ENCODE data around the gene SBSN. TPM values are rescaled to one million over a fixed set of nuclear protein-coding genes. Genes with fewer than 3 reads are reported as not detected.

Gene SBSN
- total RNA-seq = 0.40 TPM in 1 of 2 replicates, not detected in the other
- polyA plus RNA-seq = 0.19 and 0.66 TPM in 2 replicates

GRCh38 chr19:35528218-35529038, at the start of gene SBSN:
Gene SBSN (minus strand): TSS chr19:35528311. CDS start chr19:35528281, 30 bp downstream.
- no peak within 1 kb of the TSS for H3K4me2 ChIP-seq
- no peak for DNase-seq (ENCODE audit: low spot score)
- no peak within 1 kb of the TSS for H3K4me3 ChIP-seq
- H3K4me1 ChIP-seq (ENCODE audit: insufficient read depth) = no peaks in the 10 kb centered on the region
- no peak within 1 kb of the TSS for H2AFZ ChIP-seq
- WGBS (ENCODE audit: low lambda C conversion rate, missing lambda C conversion rate) = 84% methylated on average over 11 of the region's 11 CpGs
- no peaks in the 10 kb centered on the region for H3K79me2 ChIP-seq
- TF ChIP-seq CTCF (IDR thresholded peaks at IDR 0.05; ENCODE audit: poor library complexity) (no peak), EZH2 (IDR thresholded peaks at IDR 0.05; ENCODE audit: borderline replicate concordance) (no peak)
- peaks cover 7% of the 10 kb centered on the region for H3K27me3 ChIP-seq
- no peak within 1 kb of the TSS for H3K27ac ChIP-seq
- H3K9me2 ChIP-seq (replicated peaks; ENCODE audit: insufficient read depth) = no peaks in the 10 kb centered on the region
- H4K20me1 ChIP-seq (ENCODE audit: insufficient read depth, poor library complexity, severe bottlenecking) = no peaks in the 10 kb centered on the region
- H3K9me3 ChIP-seq (ENCODE audit: low read depth) = no peaks in the 10 kb centered on the region
- H3K36me3 ChIP-seq (replicated peaks; ENCODE audit: insufficient read depth, low read depth) = no peaks in the 10 kb centered on the region

GRCh38 chr19:35571406-35571965, 43.4 kb upstream of the SBSN start:
- no peak for TF ChIP-seq CTCF (IDR thresholded peaks at IDR 0.05; ENCODE audit: poor library complexity)
- WGBS (ENCODE audit: low lambda C conversion rate, missing lambda C conversion rate) = 83% methylated on average over 1 of the region's 1 CpG

GRCh38 chr19:35569281-35569781, 41.2 kb upstream of the SBSN start:
- H3K27ac ChIP-seq = no peak overlapping the region
- TF ChIP-seq CTCF (IDR thresholded peaks at IDR 0.05; ENCODE audit: poor library complexity) (no peak), EZH2phosphoT487 (IDR thresholded peaks at IDR 0.05; ENCODE audit: low read depth, severe bottlenecking, unreplicated experiment) (no peak), EZH2 (IDR thresholded peaks at IDR 0.05; ENCODE audit: borderline replicate concordance) (no peak)
- no peaks in the 10 kb centered on the region for H3K79me2 ChIP-seq
- H3K9me2 ChIP-seq (replicated peaks; ENCODE audit: insufficient read depth) = no peaks in the 10 kb centered on the region
- no peak overlapping the region for H3K4me2 ChIP-seq
- no peak overlapping the region for H3K4me3 ChIP-seq
- no peak overlapping the region for H2AFZ ChIP-seq
- no peaks in the 10 kb centered on the region for H3K9me3 ChIP-seq (ENCODE audit: low read depth)
- 65% methylated on average over 5 of the region's 5 CpGs for WGBS (ENCODE audit: low lambda C conversion rate, missing lambda C conversion rate)
- no peaks in the 10 kb centered on the region for H4K20me1 ChIP-seq (ENCODE audit: insufficient read depth, poor library complexity, severe bottlenecking)
- H3K27me3 ChIP-seq = no peaks in the 10 kb centered on the region
- no peaks in the 10 kb centered on the region for H3K4me1 ChIP-seq (ENCODE audit: insufficient read depth)
- H3K36me3 ChIP-seq (replicated peaks; ENCODE audit: insufficient read depth, low read depth) = no peaks in the 10 kb centered on the region
- no peak for DNase-seq (ENCODE audit: low spot score)

More at GRCh38 chr19:35571406-35571965, 43.4 kb upstream of the SBSN start:
- no peaks in the 10 kb centered on the region for H4K20me1 ChIP-seq (ENCODE audit: insufficient read depth, poor library complexity, severe bottlenecking)
- DNase-seq (ENCODE audit: low spot score) = no peak
- peaks cover 6% of the 10 kb centered on the region for H3K9me3 ChIP-seq (ENCODE audit: low read depth)
- no peak overlapping the region for H3K27ac ChIP-seq
- no peak overlapping the region for H3K4me2 ChIP-seq
- H3K27me3 ChIP-seq = no peaks in the 10 kb centered on the region
- H3K9me2 ChIP-seq (replicated peaks; ENCODE audit: insufficient read depth) = no peaks in the 10 kb centered on the region
- H3K4me1 ChIP-seq (ENCODE audit: insufficient read depth) = no peaks in the 10 kb centered on the region
- no peak overlapping the region for H3K4me3 ChIP-seq
- no peak overlapping the region for H2AFZ ChIP-seq
- H3K79me2 ChIP-seq = no peaks in the 10 kb centered on the region
- no peaks in the 10 kb centered on the region for H3K36me3 ChIP-seq (replicated peaks; ENCODE audit: insufficient read depth, low read depth)

Measured in hepatocyte (in vitro differentiated cells).